GM19395 (cell line): Measurements from ENCODE around the gene STH.

Experiments used
- ATAC-seq: cut with Tn5 transposase; IDR thresholded peaks from one replicate; pipeline ENCODE4 v1.9.1; 2021; ENCODE audit warnings: mild to moderate bottlenecking, moderate library complexity; ENCODE audit not compliant: unreplicated experiment

Gene STH

GRCh38 chr17:45983614-45984310 lies 15.3 kb upstream of the STH start:
- ATAC-seq: no peak

GRCh38 chr17:45984368-45984767 lies 14.7 kb upstream of the STH start:
- no peak for ATAC-seq

- no peak for ATAC-seq
These were observed 13.6 kb upstream of the STH start for GRCh38 chr17:45985447-45985846.

- no peak for ATAC-seq
These were observed 13.0 kb upstream of the STH start for GRCh38 chr17:45986056-45986455.

GRCh38 chr17:45987706-45988105 lies 11.3 kb upstream of the STH start:
- no peak for ATAC-seq

GRCh38 chr17:45989759-45990158 lies 9.3 kb upstream of the STH start:
- ATAC-seq: no peak

GRCh38 chr17:45990886-45991285 lies 8.2 kb upstream of the STH start:
- ATAC-seq: no peak

- ATAC-seq: no peak
These were observed 7.7 kb upstream of the STH start for GRCh38 chr17:45991341-45991740.

GRCh38 chr17:45992175-45992574 lies 6.9 kb upstream of the STH start:
- ATAC-seq: no peak

GRCh38 chr17:45992904-45993303 lies 6.1 kb upstream of the STH start:
- no peak for ATAC-seq

- no peak for ATAC-seq
These were observed 5.0 kb upstream of the STH start for GRCh38 chr17:45993962-45994627.

GRCh38 chr17:45994987-45995386 lies 4.1 kb upstream of the STH start:
- no peak for ATAC-seq

- no peak for ATAC-seq
These were observed 3.3 kb upstream of the STH start for GRCh38 chr17:45995627-45996270.

GRCh38 chr17:45996282-45996937 lies 2.6 kb upstream of the STH start:
- no peak for ATAC-seq

GRCh38 chr17:45997166-45997565 lies 1.9 kb upstream of the STH start:
- ATAC-seq: no peak

- ATAC-seq: no peak
These were observed 1.4 kb upstream of the STH start for GRCh38 chr17:45997624-45998023.

GRCh38 chr17:45999900-46000290 lies 845 bp downstream of the STH start:
- no peak for ATAC-seq

GRCh38 chr17:46000292-46000691 lies 1.2 kb downstream of the STH start:
- no peak for ATAC-seq

- ATAC-seq: no peak
These were observed 1.7 kb downstream of the STH start for GRCh38 chr17:46000757-46001156.

GRCh38 chr17:46001390-46002310 lies 2.6 kb downstream of the STH start:
- no peak for ATAC-seq
